Panc1 (cell line): ENCODE data around the gene POLR2B. TPM values are rescaled to one million over a fixed set of nuclear protein-coding genes. Genes with fewer than 3 reads are reported as not detected.

Source experiments
- ATAC-seq: fragments of 200-7000 bp; cut with Tn5 transposase; 2 replicates; pipeline ENCODE4 v1.9.1; 2020; ENCODE audit warnings: mild to moderate bottlenecking, moderate library complexity
- BruUV-seq: library from RNA; stranded (reverse); fragments of 400-500 nt; replicated peaks from 2 replicates; lab custom pipeline; 2021; lab: Mats Ljungman, UMichigan
- CTCF ChIA-PET: fragments of 300-600 bp; sonication (Branson Sonifier 250); formaldehyde crosslinking; loops from one replicate; lab custom pipeline; 2022; ENCODE audit warnings: antibody characterized with exemption; lab: Charles Lee
- POLR2A ChIA-PET: fragments of 300-600 bp; sonication (Branson Sonifier 250); formaldehyde crosslinking; loops from one replicate; lab custom pipeline; 2022; ENCODE audit warnings: antibody characterized with exemption; lab: Charles Lee
- DNase-seq: peaks from one replicate; pipeline ENCODE4 v3.0.0-alpha.2; 2010; ENCODE audit warnings: low read depth, low spot score
- H3K27ac ChIP-seq: 2 replicates; pipeline ENCODE4 v1.5.1; 2011; ENCODE audit warnings: mild to moderate bottlenecking, low read length, inconsistent platforms
- H3K27me3 ChIP-seq: fragments of 200-500 bp; sonication (Bioruptor generic); 2 replicates; pipeline ENCODE4 v1.6.0; 2014; ENCODE audit warnings: low read length, inconsistent platforms; ENCODE audit not compliant: control insufficient read depth, insufficient read depth
- H3K36me3 ChIP-seq: fragments of 200-500 bp; sonication (Bioruptor generic); 2 replicates; pipeline ENCODE4 v1.5.1; 2014; ENCODE audit warnings: inconsistent platforms, mild to moderate bottlenecking, low read length, moderate library complexity; ENCODE audit not compliant: control insufficient read depth, insufficient read depth
- H3K4me1 ChIP-seq: 2 replicates; pipeline ENCODE4 v1.5.1; 2011; ENCODE audit warnings: inconsistent platforms, mild to moderate bottlenecking, low read length, moderate library complexity; ENCODE audit not compliant: control insufficient read depth, insufficient read depth
- H3K4me3 ChIP-seq, 2 experiments: 2 replicates each; pipeline ENCODE4 v1.5.1; 2011 to 2012; ENCODE audit warnings: low read depth in 2 of 2, low read length in 2 of 2, mild to moderate bottlenecking in 2 of 2, inconsistent platforms in 1 of 2, moderate library complexity in 1 of 2
- H3K9me3 ChIP-seq: fragments of 200-500 bp; sonication (Bioruptor generic); 2 replicates; pipeline ENCODE4 v1.5.1; 2014; ENCODE audit warnings: low read depth, mild to moderate bottlenecking, inconsistent platforms, low read length, moderate library complexity; ENCODE audit not compliant: control insufficient read depth, insufficient read depth
- POLR2AphosphoS5 ChIP-seq: IDR thresholded peaks from 2 replicates; pipeline ENCODE4 v1.6.1; 2012; ENCODE audit warnings: mild to moderate bottlenecking, low read depth, low read length, moderate library complexity
- SIN3A ChIP-seq: IDR thresholded peaks from 2 replicates; pipeline ENCODE4 v1.6.1; 2012; ENCODE audit warnings: low read depth, mild to moderate bottlenecking, low read length, moderate library complexity, borderline replicate concordance; ENCODE audit not compliant: insufficient read depth
- TCF7L2 ChIP-seq: IDR thresholded peaks from 2 replicates; pipeline ENCODE4 v1.6.1; 2011; ENCODE audit warnings: mild to moderate bottlenecking, low read depth, low read length, inconsistent platforms
- in situ Hi-C: cut with HindIII; loops from 2 replicates; pipeline ENCODE4 v1.10.0; 2016; ENCODE audit warnings: low sequenced_read_pairs, low pct_unique_long_range_greater_than_20kb
- intact Hi-C: fragments of 100-400 bp; cut with micrococcal nuclease; formaldehyde crosslinking; loops from one replicate; pipeline ENCODE4 v1.10.0; 2022; ENCODE audit not compliant: unreplicated experiment
- total RNA-seq: library from RNA; stranded (reverse); gene quantifications from one replicate; pipeline ENCODE4 v1.2.1, GENCODE V29; 2021; ENCODE audit not compliant: unreplicated experiment
- TF ChIP-seq, protein P1 (sequence below), 2 experiments: IDR thresholded peaks; 2 replicates each; pipeline ENCODE4 v1.6.1; 2011 to 2012; ENCODE audit warnings: low read depth in 2 of 2, control low read depth in 1 of 2, low read length in 1 of 2, mild to moderate bottlenecking in 1 of 2, moderate library complexity in 1 of 2; ENCODE audit not compliant: insufficient read depth in 1 of 2
- TF ChIP-seq, protein P2 (sequence below): fragments of 450-650 bp; IDR thresholded peaks from 2 replicates; pipeline ENCODE4 v1.5.1; 2017; ENCODE audit warnings: mild to moderate bottlenecking

Gene POLR2B
- total RNA-seq, 1 experiment from 2014 or later = 84.1 TPM

DNA sequence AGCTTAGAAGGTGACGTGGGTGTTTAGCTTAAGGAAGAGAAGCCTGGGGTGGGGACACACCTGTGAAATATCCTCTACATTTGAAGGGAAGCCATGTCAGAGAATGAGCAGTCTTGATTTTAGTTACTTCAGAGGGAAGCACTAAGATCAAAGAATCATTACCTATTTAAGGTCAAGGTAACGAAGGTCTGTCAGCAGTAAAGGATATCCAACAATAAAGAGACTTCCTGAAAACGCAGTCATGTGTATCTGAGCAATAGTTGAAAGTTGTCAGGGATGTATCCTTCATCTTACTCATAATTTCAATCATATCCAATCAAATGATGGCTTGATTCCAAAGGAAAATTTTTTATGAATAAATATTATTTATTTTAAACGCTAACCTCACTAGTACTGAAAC is 98.0 kb downstream of the POLR2B start:
- ChIA-PET CTCF (no interaction called here), POLR2A (no interaction called here)
- H3K36me3 ChIP-seq = no peaks in the 10 kb centered on the region
- TF ChIP-seq POLR2AphosphoS5 = no peak
- no peak for ATAC-seq
- H3K27me3 ChIP-seq = no peaks in the 10 kb centered on the region
- in situ Hi-C loops = no loop called here
- H3K9me3 ChIP-seq = no peaks in the 10 kb centered on the region
- no peak for DNase-seq
- BruUV-seq = no TSS peak
- no peak overlapping the region for H3K27ac ChIP-seq
- no peaks in the 10 kb centered on the region for H3K4me1 ChIP-seq
- intact Hi-C loops = no loop called here
- no peak overlapping the region for H3K4me3 ChIP-seq

DNA sequence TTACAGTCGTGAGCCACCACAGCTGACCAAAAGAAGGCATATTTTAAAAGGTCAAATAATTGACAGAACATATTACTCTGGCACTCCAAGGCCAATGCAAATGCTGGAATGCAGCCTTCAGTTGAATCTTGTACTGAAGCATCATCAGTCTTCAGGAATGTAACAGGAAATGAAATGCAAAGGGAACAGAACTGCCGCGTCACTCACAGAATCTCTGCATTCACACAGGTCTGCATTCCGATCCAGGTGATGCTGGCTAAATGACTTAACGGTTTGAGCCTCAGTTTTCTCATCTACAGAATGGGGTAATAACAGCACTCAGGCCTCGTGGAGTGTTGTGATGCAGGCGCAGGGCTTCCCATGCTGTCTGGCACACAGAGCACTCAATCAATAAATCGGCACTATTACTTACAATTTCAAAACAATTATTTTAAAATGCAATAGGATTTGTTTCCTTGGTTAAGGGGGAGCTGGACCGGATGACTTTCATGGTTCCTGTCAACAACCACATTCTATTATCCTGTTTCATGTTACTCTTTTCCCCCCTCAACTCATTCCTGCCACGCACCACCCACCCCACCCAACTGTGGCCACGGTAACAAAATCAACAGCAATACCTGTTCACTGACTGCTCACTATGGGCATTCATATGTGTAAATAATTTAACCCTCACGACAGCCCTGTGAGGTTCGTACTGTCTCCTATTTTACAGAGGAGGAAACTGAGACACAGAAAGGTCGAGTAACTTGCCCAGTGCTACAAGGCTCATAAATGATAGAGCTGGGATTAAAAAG is 99.1 kb downstream of the POLR2B start:
- ATAC-seq = no peak
- H3K9me3 ChIP-seq = no peaks in the 10 kb centered on the region
- intact Hi-C loops = no loop called here

DNA sequence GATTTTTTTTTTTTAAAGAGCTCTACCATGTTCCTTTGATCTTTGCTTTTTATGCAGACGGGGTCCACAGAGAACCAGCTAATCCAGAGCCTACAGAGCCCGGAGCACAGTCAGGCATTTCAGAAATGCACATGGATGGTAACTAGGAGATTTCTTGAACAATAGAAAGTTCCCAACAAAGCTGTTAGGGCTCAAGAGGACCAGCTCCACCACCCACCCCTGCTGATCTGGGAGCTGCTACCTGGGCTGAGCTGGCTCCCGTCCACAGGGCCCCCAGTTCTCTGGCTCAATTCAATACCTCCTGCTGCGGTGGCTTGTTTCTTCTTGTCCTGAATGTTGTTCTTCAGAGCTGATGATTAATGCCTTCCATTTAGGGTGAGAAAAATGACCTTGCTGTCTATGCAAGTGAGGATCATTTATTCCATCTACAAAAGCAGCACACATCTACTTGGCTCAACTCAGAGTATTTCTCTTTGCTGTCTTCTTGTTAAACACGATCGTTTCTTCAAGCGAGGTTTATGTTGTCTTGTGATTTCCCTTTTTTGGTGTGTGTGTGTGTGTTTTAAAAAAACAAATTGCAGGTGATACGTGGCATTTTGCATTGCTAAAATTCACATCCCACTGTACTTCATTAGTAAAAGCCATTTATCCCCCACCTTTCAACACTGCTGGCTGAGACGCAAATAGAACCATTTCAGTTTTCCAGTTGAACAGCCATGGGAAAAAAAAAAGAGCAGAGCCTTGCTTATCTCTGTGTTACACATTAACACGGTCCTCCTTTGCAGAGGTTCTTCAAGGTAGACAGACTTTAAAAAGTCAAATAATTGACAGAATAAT is 100.2 kb downstream of the POLR2B start:
- Histone ChIP-seq H3K4me1 (no peaks in the 10 kb centered on the region), H3K27me3 (no peaks in the 10 kb centered on the region), H3K36me3 (no peaks in the 10 kb centered on the region), H3K27ac (no peak overlapping the region), H3K9me3 (no peaks in the 10 kb centered on the region), H3K4me3 (no peak overlapping the region)
- DNase-seq (no peak), ATAC-seq (no peak)
- intact Hi-C loops (no loop called here), in situ Hi-C loops (no loop called here)
- ChIA-PET POLR2A (interaction anchor here (0.6 kb wide), 1 partner anchor 8 kb away, joined by 3 read pairs; no protein-coding TSS in a partner anchor), CTCF (no interaction called here)
- no TSS peak for BruUV-seq
- TF ChIP-seq, protein P1, sequence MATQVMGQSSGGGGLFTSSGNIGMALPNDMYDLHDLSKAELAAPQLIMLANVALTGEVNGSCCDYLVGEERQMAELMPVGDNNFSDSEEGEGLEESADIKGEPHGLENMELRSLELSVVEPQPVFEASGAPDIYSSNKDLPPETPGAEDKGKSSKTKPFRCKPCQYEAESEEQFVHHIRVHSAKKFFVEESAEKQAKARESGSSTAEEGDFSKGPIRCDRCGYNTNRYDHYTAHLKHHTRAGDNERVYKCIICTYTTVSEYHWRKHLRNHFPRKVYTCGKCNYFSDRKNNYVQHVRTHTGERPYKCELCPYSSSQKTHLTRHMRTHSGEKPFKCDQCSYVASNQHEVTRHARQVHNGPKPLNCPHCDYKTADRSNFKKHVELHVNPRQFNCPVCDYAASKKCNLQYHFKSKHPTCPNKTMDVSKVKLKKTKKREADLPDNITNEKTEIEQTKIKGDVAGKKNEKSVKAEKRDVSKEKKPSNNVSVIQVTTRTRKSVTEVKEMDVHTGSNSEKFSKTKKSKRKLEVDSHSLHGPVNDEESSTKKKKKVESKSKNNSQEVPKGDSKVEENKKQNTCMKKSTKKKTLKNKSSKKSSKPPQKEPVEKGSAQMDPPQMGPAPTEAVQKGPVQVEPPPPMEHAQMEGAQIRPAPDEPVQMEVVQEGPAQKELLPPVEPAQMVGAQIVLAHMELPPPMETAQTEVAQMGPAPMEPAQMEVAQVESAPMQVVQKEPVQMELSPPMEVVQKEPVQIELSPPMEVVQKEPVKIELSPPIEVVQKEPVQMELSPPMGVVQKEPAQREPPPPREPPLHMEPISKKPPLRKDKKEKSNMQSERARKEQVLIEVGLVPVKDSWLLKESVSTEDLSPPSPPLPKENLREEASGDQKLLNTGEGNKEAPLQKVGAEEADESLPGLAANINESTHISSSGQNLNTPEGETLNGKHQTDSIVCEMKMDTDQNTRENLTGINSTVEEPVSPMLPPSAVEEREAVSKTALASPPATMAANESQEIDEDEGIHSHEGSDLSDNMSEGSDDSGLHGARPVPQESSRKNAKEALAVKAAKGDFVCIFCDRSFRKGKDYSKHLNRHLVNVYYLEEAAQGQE (IDR thresholded peaks at IDR 0.05; ENCODE audit: insufficient read depth in 1 of 2, low read depth in 2 of 2, low read length in 1 of 2) = no peak
- no peak for TF ChIP-seq TCF7L2
- no peak for TF ChIP-seq SIN3A
- TF ChIP-seq POLR2AphosphoS5 = no peak
- TF ChIP-seq, protein P2, sequence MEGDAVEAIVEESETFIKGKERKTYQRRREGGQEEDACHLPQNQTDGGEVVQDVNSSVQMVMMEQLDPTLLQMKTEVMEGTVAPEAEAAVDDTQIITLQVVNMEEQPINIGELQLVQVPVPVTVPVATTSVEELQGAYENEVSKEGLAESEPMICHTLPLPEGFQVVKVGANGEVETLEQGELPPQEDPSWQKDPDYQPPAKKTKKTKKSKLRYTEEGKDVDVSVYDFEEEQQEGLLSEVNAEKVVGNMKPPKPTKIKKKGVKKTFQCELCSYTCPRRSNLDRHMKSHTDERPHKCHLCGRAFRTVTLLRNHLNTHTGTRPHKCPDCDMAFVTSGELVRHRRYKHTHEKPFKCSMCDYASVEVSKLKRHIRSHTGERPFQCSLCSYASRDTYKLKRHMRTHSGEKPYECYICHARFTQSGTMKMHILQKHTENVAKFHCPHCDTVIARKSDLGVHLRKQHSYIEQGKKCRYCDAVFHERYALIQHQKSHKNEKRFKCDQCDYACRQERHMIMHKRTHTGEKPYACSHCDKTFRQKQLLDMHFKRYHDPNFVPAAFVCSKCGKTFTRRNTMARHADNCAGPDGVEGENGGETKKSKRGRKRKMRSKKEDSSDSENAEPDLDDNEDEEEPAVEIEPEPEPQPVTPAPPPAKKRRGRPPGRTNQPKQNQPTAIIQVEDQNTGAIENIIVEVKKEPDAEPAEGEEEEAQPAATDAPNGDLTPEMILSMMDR = no peak

More for the DNA sequence above, 99.1 kb downstream of the POLR2B start:
- no peak overlapping the region for H3K27ac ChIP-seq
- TF ChIP-seq, protein P1 (IDR thresholded peaks at IDR 0.05; ENCODE audit: insufficient read depth in 1 of 2, low read depth in 2 of 2, low read length in 1 of 2) = no peak
- TF ChIP-seq TCF7L2 = no peak
- no peak for DNase-seq
- BruUV-seq = no TSS peak
- H3K4me3 ChIP-seq = no peak overlapping the region
- H3K4me1 ChIP-seq = no peaks in the 10 kb centered on the region
- H3K27me3 ChIP-seq = no peaks in the 10 kb centered on the region
- in situ Hi-C loops = no loop called here
- ChIA-PET POLR2A (no interaction called here), CTCF (no interaction called here)
- no peaks in the 10 kb centered on the region for H3K36me3 ChIP-seq
